Measurements from ENCODE around the gene ARHGAP10. TPM values are rescaled to one million over a fixed set of nuclear protein-coding genes. Genes with fewer than 3 reads are reported as not detected.
A peak's percentile ranks its signal among the peaks of the same experiment; 100 is the strongest.

The ARHGAP10 gene
- total RNA-seq, 1 donor from 2014 or later = 30.5 TPM

- H3K36me3 Mint-ChIP-seq = no peaks in the 10 kb centered on the region
- peaks cover 62% of the 10 kb centered on the region for H3K4me1 Mint-ChIP-seq
- no peak overlapping the region for H3K4me3 Mint-ChIP-seq
- H3K9me3 Mint-ChIP-seq = no peaks in the 10 kb centered on the region
- no peak for TF ChIP-seq CTCF (IDR thresholded peaks at IDR 0.05; ENCODE audit: unreplicated experiment)
- no peaks in the 10 kb centered on the region for H3K27me3 Mint-ChIP-seq (ENCODE audit: low read depth)
- no peak for DNase-seq (ENCODE audit: low spot score in 2 of 2, unreplicated experiment in 2 of 2)
- no peak overlapping the region for H3K27ac Mint-ChIP-seq
Measured at GRCh38 chr4:147788791-147789190, 56.9 kb downstream of the ARHGAP10 start.

- Mint-ChIP-seq H3K27me3 (ENCODE audit: low read depth) (no peaks in the 10 kb centered on the region), H3K36me3 (no peaks in the 10 kb centered on the region), H3K9me3 (no peaks in the 10 kb centered on the region), H3K4me3 (no peak overlapping the region), H3K4me1 (peaks cover 65% of the 10 kb centered on the region), H3K27ac (peak overlapping the region; percentile 31)
- TF ChIP-seq CTCF (IDR thresholded peaks at IDR 0.05; ENCODE audit: unreplicated experiment) = no peak
- DNase-seq (ENCODE audit: low spot score in 2 of 2, unreplicated experiment in 2 of 2) = no peak
Measured at GRCh38 chr4:147789596-147789995, 57.7 kb downstream of the ARHGAP10 start.

- no peaks in the 10 kb centered on the region for H3K27me3 Mint-ChIP-seq (ENCODE audit: low read depth)
- DNase-seq (ENCODE audit: low spot score in 2 of 2, unreplicated experiment in 2 of 2) = no peak
- H3K4me3 Mint-ChIP-seq = no peak overlapping the region
- TF ChIP-seq CTCF (IDR thresholded peaks at IDR 0.05; ENCODE audit: unreplicated experiment) = no peak
- H3K9me3 Mint-ChIP-seq = no peaks in the 10 kb centered on the region
- H3K27ac Mint-ChIP-seq = no peak overlapping the region
- peaks cover 62% of the 10 kb centered on the region for H3K4me1 Mint-ChIP-seq
- no peaks in the 10 kb centered on the region for H3K36me3 Mint-ChIP-seq
Measured at GRCh38 chr4:147790412-147790811, 58.5 kb downstream of the ARHGAP10 start.

GRCh38 chr4:147791341-147791740 is 59.5 kb downstream of the ARHGAP10 start:
- no peak for TF ChIP-seq CTCF (IDR thresholded peaks at IDR 0.05; ENCODE audit: unreplicated experiment)
- Mint-ChIP-seq H3K27ac (peak overlapping the region; percentile 80), H3K4me3 (no peak overlapping the region), H3K27me3 (ENCODE audit: low read depth) (no peaks in the 10 kb centered on the region), H3K4me1 (peaks cover 53% of the 10 kb centered on the region), H3K9me3 (no peaks in the 10 kb centered on the region), H3K36me3 (no peaks in the 10 kb centered on the region)
- no peak for DNase-seq (ENCODE audit: low spot score in 2 of 2, unreplicated experiment in 2 of 2)

GRCh38 chr4:147791865-147792264 is 60.0 kb downstream of the ARHGAP10 start:
- Mint-ChIP-seq H3K27ac (peak overlapping the region; percentile 80), H3K4me3 (no peak overlapping the region), H3K36me3 (no peaks in the 10 kb centered on the region), H3K4me1 (peaks cover 49% of the 10 kb centered on the region), H3K9me3 (no peaks in the 10 kb centered on the region), H3K27me3 (ENCODE audit: low read depth) (no peaks in the 10 kb centered on the region)
- TF ChIP-seq CTCF (IDR thresholded peaks at IDR 0.05; ENCODE audit: unreplicated experiment) = no peak
- no peak for DNase-seq (ENCODE audit: low spot score in 2 of 2, unreplicated experiment in 2 of 2)
